HG02885 (cell line): ENCODE measurements around the gene NOTCH4.

Experiments
- ATAC-seq: cut with Tn5 transposase; IDR thresholded peaks from one replicate; pipeline ENCODE4 v1.9.1; 2021; ENCODE audit warnings: mild to moderate bottlenecking; ENCODE audit not compliant: unreplicated experiment, poor library complexity

The NOTCH4 gene

GRCh38 chr6:32167761-32168262 lies 56.1 kb downstream of the NOTCH4 start:
- ATAC-seq: no peak

DNA sequence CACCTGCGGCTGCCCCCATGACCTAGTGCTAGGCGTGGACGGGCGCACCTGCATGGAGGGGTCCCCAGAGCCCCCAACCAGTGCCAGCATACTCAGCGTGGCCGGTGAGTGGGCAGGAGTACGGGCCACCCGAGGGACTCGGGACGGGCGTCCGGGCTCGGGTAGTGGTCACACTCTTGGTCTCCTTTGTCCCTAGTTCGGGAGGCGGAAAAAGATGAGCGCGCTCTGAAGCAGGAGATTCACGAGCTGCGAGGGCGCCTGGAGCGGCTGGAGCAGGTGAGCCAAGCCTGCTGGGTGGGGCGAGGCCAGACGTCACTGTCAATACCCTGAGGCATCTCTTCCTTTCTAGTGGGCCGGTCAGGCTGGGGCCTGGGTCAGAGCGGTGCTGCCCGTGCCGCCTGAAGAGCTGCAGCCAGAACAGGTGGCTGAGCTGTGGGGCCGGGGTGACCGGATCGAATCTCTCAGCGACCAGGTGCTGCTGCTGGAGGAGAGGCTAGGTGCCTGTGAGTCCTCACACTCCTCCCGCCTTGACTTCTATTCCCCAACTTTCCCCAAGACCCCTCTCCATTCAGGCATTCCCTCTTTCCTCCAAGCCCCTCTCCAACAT lies 56.6 kb downstream of the NOTCH4 start:
- no peak for ATAC-seq

GRCh38 chr6:32166411-32167061 lies 57.3 kb downstream of the NOTCH4 start:
- ATAC-seq: no peak

DNA sequence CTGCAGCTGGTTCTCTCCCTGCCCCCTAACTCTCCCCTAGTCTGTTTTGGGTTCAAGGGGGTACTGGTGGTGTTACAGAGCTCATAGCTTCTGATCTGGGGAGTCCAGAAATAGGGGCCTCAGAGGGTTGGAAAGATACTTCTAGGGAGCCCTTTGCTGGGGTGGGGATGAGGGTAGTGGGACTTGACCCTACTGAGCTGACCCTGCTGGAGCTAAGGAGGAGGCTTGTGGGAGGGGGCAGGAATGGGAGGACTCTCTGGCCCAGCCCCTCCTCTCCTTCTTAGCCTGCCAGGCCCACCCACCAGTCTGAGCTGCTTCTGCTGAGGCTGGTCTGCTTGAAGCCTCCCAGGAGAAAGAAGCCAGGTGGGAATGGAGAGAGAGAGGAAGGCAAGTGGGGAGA lies 59.6 kb downstream of the NOTCH4 start, which contains the start of gene EGFL8:
TSS of gene EGFL8 (plus strand) at position 301 of the 400 bp plus-strand sequence. CDS start 1,571 bp downstream, outside the sequence.
- no peak for ATAC-seq

GRCh38 chr6:32163559-32164258 lies 60.2 kb downstream of the NOTCH4 start:
- no peak for ATAC-seq

- no peak for ATAC-seq
Observed at GRCh38 chr6:32158052-32158451, 65.8 kb downstream of the NOTCH4 start.

- ATAC-seq: no peak
Observed at GRCh38 chr6:32156891-32157290, 67.0 kb downstream of the NOTCH4 start.

DNA sequence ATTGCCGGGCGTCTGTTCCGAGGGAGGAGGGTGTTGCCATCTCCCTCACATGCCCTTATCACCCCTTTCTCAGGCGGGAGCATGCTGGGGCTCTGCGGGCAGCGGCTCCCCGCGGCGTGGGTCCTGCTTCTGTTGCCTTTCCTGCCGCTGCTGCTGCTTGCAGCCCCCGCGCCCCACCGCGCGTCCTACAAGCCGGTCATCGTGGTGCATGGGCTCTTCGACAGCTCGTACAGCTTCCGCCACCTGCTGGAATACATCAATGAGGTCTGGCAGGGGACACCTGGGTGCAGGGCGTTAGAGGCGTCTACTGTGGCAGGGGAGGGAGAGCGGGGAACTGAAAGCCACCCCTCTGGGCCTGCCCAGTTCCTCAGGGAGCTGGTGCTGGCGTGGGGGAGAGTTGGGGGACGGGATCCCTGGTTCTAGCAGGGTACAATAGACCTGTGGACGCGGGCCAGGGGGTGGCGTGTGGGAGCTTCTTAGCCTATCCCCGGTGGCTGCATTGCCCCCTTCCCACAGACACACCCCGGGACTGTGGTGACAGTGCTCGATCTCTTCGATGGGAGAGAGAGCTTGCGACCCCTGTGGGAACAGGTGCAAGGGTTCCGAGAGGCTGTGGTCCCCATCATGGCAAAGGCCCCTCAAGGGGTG lies 69.2 kb downstream of the NOTCH4 start:
- ATAC-seq: peak; percentile 56

DNA sequence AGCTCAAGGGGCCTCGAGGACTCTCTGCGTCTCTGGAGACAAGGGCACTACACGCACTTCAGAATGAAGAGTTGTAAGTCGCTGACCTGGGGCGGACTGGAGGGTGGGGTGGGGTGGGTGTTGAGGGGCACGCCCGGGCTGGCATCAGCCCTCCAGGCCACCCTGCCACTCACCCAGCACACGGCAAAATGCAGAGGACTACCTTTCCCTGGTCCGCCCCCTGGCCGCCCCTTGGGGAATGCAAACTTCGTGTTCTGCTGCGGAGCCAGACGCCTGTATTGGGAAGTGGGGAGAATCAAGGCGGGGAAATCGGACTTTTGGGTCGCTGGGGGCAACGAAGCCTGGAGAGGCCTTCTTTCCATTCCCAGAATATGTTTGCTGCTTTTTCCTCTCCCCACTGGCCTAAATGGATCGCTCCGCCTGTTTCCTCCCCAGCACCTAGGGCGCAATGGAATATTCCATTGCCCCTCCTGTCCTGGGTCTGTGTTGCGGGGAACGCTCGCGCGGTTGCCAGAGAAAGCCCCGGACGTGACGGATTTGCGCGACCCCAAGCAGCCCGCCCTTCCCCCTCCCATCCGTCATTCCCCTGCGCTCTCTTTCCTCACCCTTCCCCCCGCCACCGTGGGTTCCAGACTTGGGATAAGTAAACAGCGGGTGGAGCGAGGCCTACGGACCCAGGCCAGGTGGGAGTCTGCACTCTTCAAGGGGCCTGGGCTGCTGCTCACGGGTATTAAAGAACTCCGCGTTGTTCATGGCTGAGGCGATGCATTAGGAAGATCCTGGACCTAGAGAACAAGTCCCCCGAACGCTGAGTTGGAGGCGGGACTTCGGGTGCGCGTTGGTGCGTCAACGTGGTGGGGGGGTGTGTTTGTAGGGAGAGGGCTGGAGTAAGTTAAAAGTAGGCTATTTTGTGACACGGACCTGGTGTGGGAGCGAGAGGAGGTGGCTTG lies 70.0 kb downstream of the NOTCH4 start, which contains the start of gene PPT2:
TSS of gene PPT2 (plus strand) at position 578 of the 950 bp plus-strand sequence. CDS start 454 bp downstream, outside the sequence.
- ATAC-seq: peak; percentile 26

DNA sequence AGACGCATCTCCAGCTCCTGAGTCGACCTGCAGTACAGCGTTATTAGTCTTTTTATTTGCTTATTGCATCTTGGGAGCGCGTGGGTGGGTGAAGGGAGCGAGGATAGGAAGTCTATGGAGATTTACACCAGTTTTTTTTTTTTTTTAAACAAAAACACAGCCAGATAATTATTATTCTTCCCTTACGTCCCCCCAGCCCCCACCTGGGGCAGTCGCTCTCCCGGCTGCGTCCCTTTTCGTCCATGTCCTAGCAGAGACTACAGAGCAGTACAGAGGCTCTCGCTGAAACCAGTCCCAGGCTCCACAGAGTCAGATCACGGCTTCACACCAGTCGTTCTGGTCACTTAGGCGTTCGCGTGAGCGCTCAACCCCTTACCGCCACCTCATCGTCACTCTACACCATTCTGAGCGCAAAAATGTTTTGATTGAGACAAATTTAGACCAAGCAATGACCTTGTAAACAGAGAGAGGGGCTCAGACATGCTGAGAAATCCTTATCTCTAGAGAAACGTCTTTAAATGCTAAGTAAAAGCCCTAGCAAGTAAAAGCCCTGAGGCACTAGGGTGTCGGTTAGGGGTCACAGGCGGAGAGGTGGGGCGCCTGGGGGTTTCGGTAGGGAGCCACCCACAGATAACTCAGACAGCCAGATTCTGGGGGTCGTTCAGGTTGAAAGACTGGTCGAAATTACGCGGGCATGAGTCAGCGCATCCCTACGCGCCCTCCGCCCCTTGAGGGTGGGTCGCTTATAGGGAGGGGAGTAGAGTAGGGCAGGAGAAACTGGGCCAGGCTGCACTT lies 70.9 kb downstream of the NOTCH4 start:
- no peak for ATAC-seq

DNA sequence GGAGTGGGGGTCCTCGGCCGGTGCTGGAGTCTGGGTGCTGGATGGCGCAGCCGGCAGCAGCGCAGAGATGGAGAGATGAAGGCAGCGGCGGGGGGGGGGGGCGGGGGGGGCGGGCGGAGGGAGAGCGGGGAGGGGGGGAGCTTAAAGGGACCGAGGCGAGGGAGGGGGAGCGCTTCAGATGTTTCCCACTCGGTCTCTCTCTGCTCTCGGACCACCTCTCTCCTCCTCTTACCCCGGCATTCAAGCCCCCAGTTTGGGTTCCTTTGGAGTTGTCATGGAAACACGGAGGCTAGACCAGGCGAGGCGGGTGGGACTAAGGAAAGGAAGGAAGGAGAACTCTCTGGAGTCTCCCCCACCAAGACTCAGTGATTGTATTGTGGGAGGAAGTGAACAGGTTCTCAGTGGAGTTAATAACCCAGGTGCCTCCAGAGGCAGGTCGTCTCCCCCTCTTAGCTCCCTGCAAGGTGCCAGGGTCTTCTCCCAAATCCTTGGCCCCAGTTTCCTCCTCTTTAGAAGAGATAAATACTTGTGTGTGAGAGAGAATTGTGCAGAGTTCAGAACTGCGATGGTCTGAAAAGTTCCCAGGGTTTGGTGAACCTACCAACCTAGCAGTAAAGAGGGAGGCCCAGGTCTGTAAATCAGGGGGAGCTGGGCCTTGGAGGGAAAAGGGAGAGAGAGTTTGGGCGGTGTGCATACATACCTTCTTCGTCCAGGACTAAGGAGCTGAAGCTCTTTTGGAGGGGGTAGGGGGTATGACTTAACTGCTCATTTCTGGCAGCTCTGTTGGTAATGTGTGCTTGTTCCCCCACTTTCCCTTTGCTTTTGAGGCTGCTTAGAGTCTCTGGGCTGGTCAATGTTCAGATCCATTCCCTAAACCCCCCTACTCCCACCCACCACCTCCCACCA lies 71.8 kb downstream of the NOTCH4 start, which contains the start of gene PRRT1:
TSS of gene PRRT1 (minus strand) at position 77 of the 906 bp plus-strand sequence. CDS start 112 bp downstream, outside the sequence.
- no peak for ATAC-seq

DNA sequence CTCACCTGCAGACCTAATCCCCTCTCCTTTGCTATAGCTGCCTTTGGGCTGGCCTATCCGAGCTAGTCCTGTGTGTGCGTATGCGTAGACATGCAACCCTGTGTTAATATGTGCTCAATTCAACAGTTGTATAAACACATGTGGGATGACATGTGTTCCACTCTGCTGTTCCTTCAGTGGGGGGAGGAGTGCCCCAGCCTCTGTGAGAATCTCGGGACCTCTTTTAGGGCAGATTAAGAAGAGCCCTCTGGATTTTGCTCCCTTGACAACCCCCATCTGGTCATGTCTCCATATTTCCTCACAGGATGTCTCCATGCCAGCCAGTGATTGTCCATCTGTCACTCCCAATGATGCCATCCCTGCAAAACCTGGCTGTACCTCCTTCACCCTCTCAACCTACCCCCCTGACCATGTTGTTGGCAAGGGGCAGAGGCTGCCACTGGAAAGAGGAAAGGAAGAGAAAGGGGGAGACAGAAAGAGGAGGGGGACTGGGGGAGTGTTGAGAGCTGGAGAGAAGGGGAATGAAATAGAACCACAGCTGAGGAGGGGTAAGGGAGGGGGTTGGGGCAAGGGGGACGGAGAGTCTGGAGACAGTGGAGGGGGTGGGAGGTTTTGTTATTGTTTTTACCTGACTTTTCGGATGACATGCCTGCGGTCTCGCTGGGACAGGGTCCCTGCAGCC lies 72.5 kb downstream of the NOTCH4 start:
- no peak for ATAC-seq

DNA sequence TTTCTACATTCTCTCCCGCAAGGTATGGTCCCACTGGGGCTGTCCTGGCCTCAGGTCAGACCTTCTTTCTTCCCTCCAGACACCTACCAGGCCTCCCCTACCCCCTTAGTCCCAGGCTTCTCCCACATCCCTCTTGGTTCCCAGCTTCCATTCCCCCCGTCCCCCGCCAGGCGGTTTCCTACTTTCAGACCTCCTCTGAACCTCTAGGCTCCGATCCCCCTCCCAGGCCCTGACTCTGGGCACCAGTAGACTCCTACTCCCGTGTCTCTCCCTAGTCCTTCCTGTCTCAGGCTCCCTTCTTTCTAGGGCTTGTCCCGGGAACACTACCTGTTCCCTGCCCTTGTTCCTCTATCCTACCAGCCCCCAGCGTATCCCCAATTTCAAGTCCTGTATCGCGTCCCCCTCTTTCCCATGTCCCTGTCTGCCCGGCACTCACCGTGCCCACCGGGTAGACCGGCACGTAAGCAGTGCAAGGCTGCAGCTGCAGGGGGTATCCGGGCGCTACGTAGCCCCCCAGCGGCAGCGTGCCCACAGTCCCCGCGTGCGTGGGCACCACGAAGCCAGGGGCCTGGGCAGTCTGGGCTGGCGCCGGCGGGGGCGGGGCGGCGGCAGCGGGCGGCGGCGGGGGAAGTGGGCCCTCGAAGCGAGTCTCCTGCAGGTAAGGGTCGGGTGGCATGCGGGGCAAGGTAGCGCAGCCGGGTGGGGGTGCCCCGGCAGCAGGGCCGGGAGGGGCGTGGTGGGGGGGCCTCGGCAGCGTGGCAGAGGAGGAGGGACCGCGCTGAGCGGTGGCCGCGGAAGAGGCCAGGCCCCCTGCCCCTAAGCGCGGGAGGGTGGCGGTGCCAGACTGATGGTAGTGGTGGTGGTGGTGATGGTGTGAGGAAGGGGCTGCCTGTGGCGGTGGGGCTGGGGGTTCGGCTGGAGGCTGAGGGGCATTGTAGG lies 73.7 kb downstream of the NOTCH4 start:
- no peak for ATAC-seq

DNA sequence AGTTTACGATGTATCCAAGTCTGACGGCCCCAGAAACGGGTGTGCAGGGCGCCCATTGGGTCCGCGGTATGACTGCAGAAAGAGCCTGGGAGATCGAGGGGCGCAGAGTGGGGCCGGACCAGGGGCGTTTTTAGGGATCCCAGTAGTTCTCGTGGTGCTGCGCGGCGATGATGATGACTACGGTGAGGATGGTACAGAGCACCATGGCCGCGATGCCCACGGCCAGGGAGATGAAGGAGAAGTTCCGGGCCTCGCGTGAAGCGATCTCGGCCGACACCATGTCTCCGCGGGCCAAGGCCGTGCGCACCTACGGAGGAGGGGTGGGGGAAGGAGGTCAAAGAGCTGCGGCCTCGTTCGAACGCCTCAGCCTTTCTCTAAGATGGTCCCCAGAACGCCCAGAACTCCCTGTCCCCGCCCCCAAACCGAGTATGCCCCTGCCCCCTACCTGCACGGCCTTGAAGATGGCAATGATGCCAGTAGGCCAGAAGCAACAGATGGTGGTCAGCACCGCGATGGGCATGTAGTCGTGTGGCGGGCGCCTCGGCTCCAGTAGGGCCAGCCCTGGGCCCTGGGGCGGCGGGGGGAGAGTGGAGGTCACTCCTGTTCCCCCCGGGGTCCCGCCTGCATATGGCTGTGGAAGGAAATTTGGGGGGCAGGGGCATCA lies 74.6 kb downstream of the NOTCH4 start:
- ATAC-seq: no peak

DNA sequence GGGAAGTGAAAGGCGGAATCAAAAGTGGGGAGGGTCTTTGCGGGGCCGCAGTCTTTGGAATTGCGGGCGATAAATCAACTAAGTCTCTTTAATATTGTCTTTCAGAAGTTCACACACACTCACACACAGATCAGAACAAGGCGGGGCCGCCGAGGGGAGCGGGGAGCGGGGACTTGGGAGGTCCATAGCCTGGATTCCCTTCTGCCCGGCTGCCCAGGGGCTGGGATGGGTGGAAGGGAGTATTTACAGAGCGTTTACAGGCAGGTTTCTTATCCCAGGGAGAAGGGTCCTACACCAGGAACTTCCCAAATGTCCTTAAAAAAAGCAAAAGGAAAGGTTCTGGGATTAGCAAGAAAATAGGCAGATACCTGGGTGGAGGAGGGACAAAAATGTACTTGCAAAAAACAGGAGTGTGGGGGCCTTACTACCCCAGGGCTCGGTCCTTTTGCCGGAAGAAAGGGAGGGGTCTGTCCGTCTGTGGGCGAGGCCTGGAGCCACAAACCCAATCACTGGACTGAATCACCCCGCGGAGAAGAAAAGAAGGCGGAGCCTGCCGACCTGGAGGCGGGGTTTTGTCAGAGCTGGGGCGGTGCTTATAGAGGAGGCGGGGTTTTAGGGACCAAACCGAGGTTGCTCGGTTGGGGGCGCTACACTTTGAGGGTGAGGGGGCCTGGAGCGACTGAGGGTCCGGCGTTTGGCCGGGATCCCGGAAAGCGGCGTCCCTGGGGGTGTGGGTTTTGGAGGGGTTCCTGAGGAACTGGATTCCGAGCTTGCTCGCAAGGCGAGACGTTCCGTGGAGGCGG lies 75.4 kb downstream of the NOTCH4 start:
- ATAC-seq: no peak
